ENCODE measurements around the gene AKT1S1.

AKT1S1 gene

GRCh38 chr19:49863254-49863934 is 13.8 kb downstream of the AKT1S1 start:
- no peaks in the 10 kb centered on the region for H3K9me3 ChIP-seq (ENCODE audit: insufficient read depth, low read depth, low read length)
- no peak overlapping the region for H3K27ac ChIP-seq (ENCODE audit: low read depth, low read length)
- no peaks in the 10 kb centered on the region for H3K27me3 ChIP-seq (ENCODE audit: insufficient read depth, low read length)
- H3K9ac ChIP-seq (ENCODE audit: low read length), result no peak overlapping the region
- H3K79me1 ChIP-seq (ENCODE audit: low read length), result peaks cover 10% of the 10 kb centered on the region
- H3K36me3 ChIP-seq (ENCODE audit: control insufficient read depth in 1 of 2, insufficient read depth in 2 of 2, low read length in 2 of 2), result peaks cover 57 to 64% of the 10 kb centered on the region in 2 experiments
- H2BK120ac ChIP-seq (ENCODE audit: insufficient read depth, low read length, poor library complexity), result no peak overlapping the region
- DNase-seq, result no peak
- H3K79me2 ChIP-seq (ENCODE audit: control insufficient read depth, insufficient read depth, low read length, poor library complexity), result peaks cover 1% of the 10 kb centered on the region
- H2AK5ac ChIP-seq (ENCODE audit: low read length), result no peak overlapping the region
- no peak overlapping the region for H4K8ac ChIP-seq (ENCODE audit: low read depth, low read length)
- no peak overlapping the region for H3K18ac ChIP-seq (ENCODE audit: low read length)
- no peak overlapping the region for H3K4me2 ChIP-seq (ENCODE audit: low read length)
- no peak overlapping the region for H3K4ac ChIP-seq (ENCODE audit: low read depth, low read length)
- no peak overlapping the region for H3K23ac ChIP-seq (ENCODE audit: low read length)
- peaks cover 6 to 19% of the 10 kb centered on the region in 2 experiments for H3K4me1 ChIP-seq (ENCODE audit: control insufficient read depth in 1 of 2, insufficient read depth in 2 of 2, low read length in 2 of 2)
- H2BK5ac ChIP-seq (ENCODE audit: low read depth, low read length, poor library complexity), result no peak overlapping the region
- WGBS (ENCODE audit: extremely low coverage, insufficient coverage, insufficient read length), result no CpG with 5 or more reads among the region's 24 CpGs
- no peak overlapping the region for H4K91ac ChIP-seq (ENCODE audit: low read depth, low read length)
- H2AFZ ChIP-seq (ENCODE audit: insufficient read depth, low read length, poor library complexity), result no peak overlapping the region
- no peak overlapping the region for H3K4me3 ChIP-seq (ENCODE audit: low read depth, low read length)
- H2BK12ac ChIP-seq (ENCODE audit: low read length), result no peak overlapping the region
- H3K14ac ChIP-seq (ENCODE audit: low read length), result no peak overlapping the region
- H4K12ac ChIP-seq (ENCODE audit: low read depth, low read length), result no peak overlapping the region

- Histone ChIP-seq H3K14ac (ENCODE audit: low read length) (no peak overlapping the region), H3K36me3 (ENCODE audit: control insufficient read depth in 1 of 2, insufficient read depth in 2 of 2, low read length in 2 of 2) (peaks cover 65 to 71% of the 10 kb centered on the region in 2 experiments), H3K9ac (ENCODE audit: low read length) (no peak overlapping the region), H3K27ac (ENCODE audit: low read depth, low read length) (no peak overlapping the region), H3K23ac (ENCODE audit: low read length) (no peak overlapping the region), H3K79me1 (ENCODE audit: low read length) (peaks cover 9% of the 10 kb centered on the region), H3K4me2 (ENCODE audit: low read length) (no peak overlapping the region), H4K8ac (ENCODE audit: low read depth, low read length) (no peak overlapping the region), H3K4me3 (ENCODE audit: low read depth, low read length) (no peak overlapping the region), H2BK12ac (ENCODE audit: low read length) (no peak overlapping the region), H3K27me3 (ENCODE audit: insufficient read depth, low read length) (no peaks in the 10 kb centered on the region), H2BK5ac (ENCODE audit: low read depth, low read length, poor library complexity) (no peak overlapping the region), H4K91ac (ENCODE audit: low read depth, low read length) (no peak overlapping the region), H2AFZ (ENCODE audit: insufficient read depth, low read length, poor library complexity) (no peak overlapping the region), H4K12ac (ENCODE audit: low read depth, low read length) (no peak overlapping the region), H3K4me1 (ENCODE audit: control insufficient read depth in 1 of 2, insufficient read depth in 2 of 2, low read length in 2 of 2) (peaks cover 6 to 19% of the 10 kb centered on the region in 2 experiments), H3K18ac (ENCODE audit: low read length) (no peak overlapping the region), H3K9me3 (ENCODE audit: insufficient read depth, low read depth, low read length) (no peaks in the 10 kb centered on the region), H2AK5ac (ENCODE audit: low read length) (no peak overlapping the region), H2BK120ac (ENCODE audit: insufficient read depth, low read length, poor library complexity) (no peak overlapping the region), H3K4ac (ENCODE audit: low read depth, low read length) (no peak overlapping the region), H3K79me2 (ENCODE audit: control insufficient read depth, insufficient read depth, low read length, poor library complexity) (peaks cover 1% of the 10 kb centered on the region)
- DNase-seq, result no peak
- no CpG with 5 or more reads among the region's 49 CpGs for WGBS (ENCODE audit: extremely low coverage, insufficient coverage, insufficient read length)
Measured at GRCh38 chr19:49862391-49863253, 14.5 kb downstream of the AKT1S1 start.

DNA sequence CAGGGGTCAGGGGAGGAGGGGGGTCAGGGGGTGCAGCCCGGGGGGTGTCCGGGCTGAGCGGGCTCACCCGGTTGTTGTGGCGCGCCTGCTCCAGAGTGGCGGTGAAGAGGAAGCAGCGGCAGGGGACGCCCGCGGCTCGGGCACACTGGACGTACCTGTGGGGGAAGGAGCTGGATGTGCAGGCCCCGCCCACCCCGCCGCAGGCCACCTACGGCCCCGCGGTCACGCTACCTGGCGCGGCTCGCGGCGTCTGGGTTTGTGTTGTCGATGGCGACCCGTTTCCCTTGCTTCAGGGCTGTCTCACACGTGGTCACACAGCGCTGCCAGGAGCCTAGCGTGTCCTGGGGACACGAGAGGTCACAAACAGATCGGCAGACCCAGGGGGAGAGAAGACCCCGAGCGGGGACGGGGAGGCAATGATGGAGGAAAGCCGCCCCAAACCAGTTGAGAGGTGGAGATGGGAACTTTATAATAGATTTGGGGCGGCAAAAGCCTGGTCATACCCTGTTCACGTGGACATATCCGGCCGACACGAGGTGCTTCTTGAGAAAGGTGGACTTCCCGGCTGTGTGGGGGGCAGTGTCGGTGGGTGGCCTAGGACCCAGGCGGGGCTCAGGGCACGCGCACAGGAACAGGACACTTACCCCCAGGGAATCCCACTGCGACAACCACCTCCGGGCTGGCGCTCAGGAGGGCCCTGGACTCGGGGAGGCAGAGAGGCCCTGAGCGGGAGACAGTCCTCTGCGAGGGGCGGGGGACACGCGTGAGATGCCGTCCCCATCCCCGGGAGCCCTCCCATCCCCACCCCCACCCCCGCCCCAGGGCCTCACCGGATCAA is 15.4 kb downstream of the AKT1S1 start:
- Histone ChIP-seq H3K9me3 (ENCODE audit: insufficient read depth, low read depth, low read length) (no peaks in the 10 kb centered on the region), H2BK5ac (ENCODE audit: low read depth, low read length, poor library complexity) (no peak overlapping the region), H4K12ac (ENCODE audit: low read depth, low read length) (no peak overlapping the region), H3K9ac (ENCODE audit: low read length) (no peak overlapping the region), H3K18ac (ENCODE audit: low read length) (no peak overlapping the region), H4K91ac (ENCODE audit: low read depth, low read length) (no peak overlapping the region), H3K4ac (ENCODE audit: low read depth, low read length) (no peak overlapping the region), H3K23ac (ENCODE audit: low read length) (no peak overlapping the region), H3K79me1 (ENCODE audit: low read length) (peaks cover 1% of the 10 kb centered on the region), H3K4me3 (ENCODE audit: low read depth, low read length) (no peak overlapping the region), H3K4me2 (ENCODE audit: low read length) (no peak overlapping the region), H3K36me3 (ENCODE audit: control insufficient read depth in 1 of 2, insufficient read depth in 2 of 2, low read length in 2 of 2) (peaks cover 74 to 80% of the 10 kb centered on the region in 2 experiments), H3K27ac (ENCODE audit: low read depth, low read length) (no peak overlapping the region), H2BK120ac (ENCODE audit: insufficient read depth, low read length, poor library complexity) (no peak overlapping the region), H2AK5ac (ENCODE audit: low read length) (no peak overlapping the region), H2AFZ (ENCODE audit: insufficient read depth, low read length, poor library complexity) (no peak overlapping the region), H2BK12ac (ENCODE audit: low read length) (no peak overlapping the region), H3K79me2 (ENCODE audit: control insufficient read depth, insufficient read depth, low read length, poor library complexity) (no peaks in the 10 kb centered on the region), H3K14ac (ENCODE audit: low read length) (no peak overlapping the region), H3K27me3 (ENCODE audit: insufficient read depth, low read length) (no peaks in the 10 kb centered on the region), H3K4me1 (ENCODE audit: control insufficient read depth in 1 of 2, insufficient read depth in 2 of 2, low read length in 2 of 2) (peaks cover 6 to 19% of the 10 kb centered on the region in 2 experiments), H4K8ac (ENCODE audit: low read depth, low read length) (no peak overlapping the region)
- DNase-seq, result peak; percentile 82 to 85
- WGBS (ENCODE audit: extremely low coverage, insufficient coverage, insufficient read length), result no CpG with 5 or more reads among the region's 60 CpGs

DNA sequence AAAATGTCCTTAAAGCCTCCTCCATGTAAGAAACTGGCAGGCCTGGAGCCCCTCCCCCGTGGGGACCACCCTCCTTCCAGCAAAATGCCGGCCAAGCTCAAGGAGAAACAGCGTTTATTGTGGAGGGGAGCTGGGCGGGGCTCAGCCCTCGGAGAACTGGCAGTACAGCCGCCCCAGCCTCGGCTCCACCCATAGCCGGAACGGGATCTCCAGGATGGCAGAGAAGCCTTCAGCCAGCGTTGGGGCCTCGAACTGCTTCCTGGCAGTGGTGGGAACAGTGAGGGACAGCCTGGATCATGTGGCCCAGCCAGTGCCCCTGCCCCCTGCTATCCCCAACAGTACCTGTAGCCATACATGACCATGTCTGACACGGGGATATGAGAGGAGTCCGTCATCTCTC is 16.0 kb downstream of the AKT1S1 start:
- peaks cover under 1 to 14% of the 10 kb centered on the region in 2 experiments for H3K4me1 ChIP-seq (ENCODE audit: control insufficient read depth in 1 of 2, insufficient read depth in 2 of 2, low read length in 2 of 2)
- H3K4me3 ChIP-seq (ENCODE audit: low read depth, low read length), result no peak overlapping the region
- no peak overlapping the region for H3K4me2 ChIP-seq (ENCODE audit: low read length)
- H3K9me3 ChIP-seq (ENCODE audit: insufficient read depth, low read depth, low read length), result no peaks in the 10 kb centered on the region
- no peak overlapping the region for H3K27ac ChIP-seq (ENCODE audit: low read depth, low read length)
- no CpG with 5 or more reads among the region's 13 CpGs for WGBS (ENCODE audit: extremely low coverage, insufficient coverage, insufficient read length)
- no peak overlapping the region for H3K9ac ChIP-seq (ENCODE audit: low read length)
- no peak overlapping the region for H2BK120ac ChIP-seq (ENCODE audit: insufficient read depth, low read length, poor library complexity)
- H3K79me1 ChIP-seq (ENCODE audit: low read length), result no peaks in the 10 kb centered on the region
- peak; percentile 33 to 48 for DNase-seq
- H2BK5ac ChIP-seq (ENCODE audit: low read depth, low read length, poor library complexity), result no peak overlapping the region
- no peak overlapping the region for H2AFZ ChIP-seq (ENCODE audit: insufficient read depth, low read length, poor library complexity)
- H4K8ac ChIP-seq (ENCODE audit: low read depth, low read length), result no peak overlapping the region
- H4K12ac ChIP-seq (ENCODE audit: low read depth, low read length), result no peak overlapping the region
- H2AK5ac ChIP-seq (ENCODE audit: low read length), result no peak overlapping the region
- no peak overlapping the region for H3K23ac ChIP-seq (ENCODE audit: low read length)
- no peak overlapping the region for H2BK12ac ChIP-seq (ENCODE audit: low read length)
- peaks cover 80 to 86% of the 10 kb centered on the region in 2 experiments for H3K36me3 ChIP-seq (ENCODE audit: control insufficient read depth in 1 of 2, insufficient read depth in 2 of 2, low read length in 2 of 2)
- H3K14ac ChIP-seq (ENCODE audit: low read length), result no peak overlapping the region
- H3K18ac ChIP-seq (ENCODE audit: low read length), result no peak overlapping the region
- H3K27me3 ChIP-seq (ENCODE audit: insufficient read depth, low read length), result no peaks in the 10 kb centered on the region
- H3K4ac ChIP-seq (ENCODE audit: low read depth, low read length), result no peak overlapping the region
- H3K79me2 ChIP-seq (ENCODE audit: control insufficient read depth, insufficient read depth, low read length, poor library complexity), result no peaks in the 10 kb centered on the region
- H4K91ac ChIP-seq (ENCODE audit: low read depth, low read length), result no peak overlapping the region
